ENCODE measurements around the gene GLDC. TPM values are rescaled to one million over a fixed set of nuclear protein-coding genes. Genes with fewer than 3 reads are reported as not detected.

GLDC gene
- total RNA-seq, 1 experiment from 2014 or later: 145 TPM

- no peak for DNase-seq (ENCODE audit: low spot score)
- no peaks in the 10 kb centered on the region for H3K27me3 Mint-ChIP-seq (ENCODE audit: low read depth)
- no peak overlapping the region for H3K4me3 Mint-ChIP-seq
- no peaks in the 10 kb centered on the region for H3K4me1 Mint-ChIP-seq
- H3K27ac Mint-ChIP-seq: peak overlapping the region; percentile 19; the same call in 1 of the 2 replicates
- TF ChIP-seq CTCF (IDR thresholded peaks at IDR 0.05) (no peak), NFYB (CRISPR knock-in tag; conservative IDR thresholded peaks at IDR 0.05; ENCODE audit: low read depth) (no peak), ATF3 (CRISPR knock-in tag; conservative IDR thresholded peaks at IDR 0.05) (no peak), MXD4 (CRISPR knock-in tag; IDR thresholded peaks at IDR 0.05; ENCODE audit: borderline replicate concordance) (no peak), SOX15 (CRISPR knock-in tag; IDR thresholded peaks at IDR 0.05) (no peak), TCF7 (CRISPR knock-in tag; IDR thresholded peaks at IDR 0.05; ENCODE audit: low read depth) (no peak), TEAD4 (CRISPR knock-in tag; IDR thresholded peaks at IDR 0.05) (no peak), CREB1 (CRISPR knock-in tag; IDR thresholded peaks at IDR 0.05) (no peak), NFE2L1 (CRISPR knock-in tag; IDR thresholded peaks at IDR 0.05) (no peak), CREM (CRISPR knock-in tag; IDR thresholded peaks at IDR 0.05) (no peak), SMAD4 (CRISPR knock-in tag; IDR thresholded peaks at IDR 0.05) (no peak), TEAD1 (CRISPR knock-in tag; IDR thresholded peaks at IDR 0.05) (no peak)
- TF ChIP-seq, protein P1, sequence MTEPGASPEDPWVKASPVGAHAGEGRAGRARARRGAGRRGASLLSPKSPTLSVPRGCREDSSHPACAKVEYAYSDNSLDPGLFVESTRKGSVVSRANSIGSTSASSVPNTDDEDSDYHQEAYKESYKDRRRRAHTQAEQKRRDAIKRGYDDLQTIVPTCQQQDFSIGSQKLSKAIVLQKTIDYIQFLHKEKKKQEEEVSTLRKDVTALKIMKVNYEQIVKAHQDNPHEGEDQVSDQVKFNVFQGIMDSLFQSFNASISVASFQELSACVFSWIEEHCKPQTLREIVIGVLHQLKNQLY (CRISPR knock-in tag; IDR thresholded peaks at IDR 0.05): no peak
- TF ChIP-seq, protein P2, sequence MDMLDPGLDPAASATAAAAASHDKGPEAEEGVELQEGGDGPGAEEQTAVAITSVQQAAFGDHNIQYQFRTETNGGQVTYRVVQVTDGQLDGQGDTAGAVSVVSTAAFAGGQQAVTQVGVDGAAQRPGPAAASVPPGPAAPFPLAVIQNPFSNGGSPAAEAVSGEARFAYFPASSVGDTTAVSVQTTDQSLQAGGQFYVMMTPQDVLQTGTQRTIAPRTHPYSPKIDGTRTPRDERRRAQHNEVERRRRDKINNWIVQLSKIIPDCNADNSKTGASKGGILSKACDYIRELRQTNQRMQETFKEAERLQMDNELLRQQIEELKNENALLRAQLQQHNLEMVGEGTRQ (CRISPR knock-in tag; IDR thresholded peaks at IDR 0.05): no peak
- TF ChIP-seq, protein P3, sequence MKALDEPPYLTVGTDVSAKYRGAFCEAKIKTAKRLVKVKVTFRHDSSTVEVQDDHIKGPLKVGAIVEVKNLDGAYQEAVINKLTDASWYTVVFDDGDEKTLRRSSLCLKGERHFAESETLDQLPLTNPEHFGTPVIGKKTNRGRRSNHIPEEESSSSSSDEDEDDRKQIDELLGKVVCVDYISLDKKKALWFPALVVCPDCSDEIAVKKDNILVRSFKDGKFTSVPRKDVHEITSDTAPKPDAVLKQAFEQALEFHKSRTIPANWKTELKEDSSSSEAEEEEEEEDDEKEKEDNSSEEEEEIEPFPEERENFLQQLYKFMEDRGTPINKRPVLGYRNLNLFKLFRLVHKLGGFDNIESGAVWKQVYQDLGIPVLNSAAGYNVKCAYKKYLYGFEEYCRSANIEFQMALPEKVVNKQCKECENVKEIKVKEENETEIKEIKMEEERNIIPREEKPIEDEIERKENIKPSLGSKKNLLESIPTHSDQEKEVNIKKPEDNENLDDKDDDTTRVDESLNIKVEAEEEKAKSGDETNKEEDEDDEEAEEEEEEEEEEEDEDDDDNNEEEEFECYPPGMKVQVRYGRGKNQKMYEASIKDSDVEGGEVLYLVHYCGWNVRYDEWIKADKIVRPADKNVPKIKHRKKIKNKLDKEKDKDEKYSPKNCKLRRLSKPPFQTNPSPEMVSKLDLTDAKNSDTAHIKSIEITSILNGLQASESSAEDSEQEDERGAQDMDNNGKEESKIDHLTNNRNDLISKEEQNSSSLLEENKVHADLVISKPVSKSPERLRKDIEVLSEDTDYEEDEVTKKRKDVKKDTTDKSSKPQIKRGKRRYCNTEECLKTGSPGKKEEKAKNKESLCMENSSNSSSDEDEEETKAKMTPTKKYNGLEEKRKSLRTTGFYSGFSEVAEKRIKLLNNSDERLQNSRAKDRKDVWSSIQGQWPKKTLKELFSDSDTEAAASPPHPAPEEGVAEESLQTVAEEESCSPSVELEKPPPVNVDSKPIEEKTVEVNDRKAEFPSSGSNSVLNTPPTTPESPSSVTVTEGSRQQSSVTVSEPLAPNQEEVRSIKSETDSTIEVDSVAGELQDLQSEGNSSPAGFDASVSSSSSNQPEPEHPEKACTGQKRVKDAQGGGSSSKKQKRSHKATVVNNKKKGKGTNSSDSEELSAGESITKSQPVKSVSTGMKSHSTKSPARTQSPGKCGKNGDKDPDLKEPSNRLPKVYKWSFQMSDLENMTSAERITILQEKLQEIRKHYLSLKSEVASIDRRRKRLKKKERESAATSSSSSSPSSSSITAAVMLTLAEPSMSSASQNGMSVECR (CRISPR knock-in tag; IDR thresholded peaks at IDR 0.05; ENCODE audit: borderline replicate concordance): no peak
- POLR2A ChIA-PET: no interaction called here
- ATAC-seq: no peak
- no peaks in the 10 kb centered on the region for H3K9me3 Mint-ChIP-seq
- CTCF ChIA-PET: no interaction called here
- peaks cover 44% of the 10 kb centered on the region for H3K36me3 Mint-ChIP-seq
Observed at GRCh38 chr9:6611865-6612264, 33.7 kb downstream of the GLDC start.

- Mint-ChIP-seq H3K9me3 (no peaks in the 10 kb centered on the region), H3K4me1 (no peaks in the 10 kb centered on the region), H3K27ac (no peak overlapping the region; the same call in 1 of the 2 replicates), H3K27me3 (ENCODE audit: low read depth) (no peaks in the 10 kb centered on the region), H3K36me3 (peaks cover 56% of the 10 kb centered on the region), H3K4me3 (no peak overlapping the region)
- POLR2A ChIA-PET: no interaction called here
- DNase-seq (ENCODE audit: low spot score): no peak
- CTCF ChIA-PET: no interaction called here
- ATAC-seq: no peak
- TF ChIP-seq GTF2I (CRISPR knock-in tag; conservative IDR thresholded peaks at IDR 0.05): no peak
- TF ChIP-seq, protein P2 (CRISPR knock-in tag; IDR thresholded peaks at IDR 0.05): no peak
- no peak for TF ChIP-seq MYBL2 (CRISPR knock-in tag; IDR thresholded peaks at IDR 0.05)
- TF ChIP-seq HMGA2 (CRISPR knock-in tag; IDR thresholded peaks at IDR 0.05): no peak
- no peak for TF ChIP-seq NR2C2 (CRISPR knock-in tag; IDR thresholded peaks at IDR 0.05)
- TF ChIP-seq ZNF232 (CRISPR knock-in tag; IDR thresholded peaks at IDR 0.05): no peak
- TF ChIP-seq, protein P4, sequence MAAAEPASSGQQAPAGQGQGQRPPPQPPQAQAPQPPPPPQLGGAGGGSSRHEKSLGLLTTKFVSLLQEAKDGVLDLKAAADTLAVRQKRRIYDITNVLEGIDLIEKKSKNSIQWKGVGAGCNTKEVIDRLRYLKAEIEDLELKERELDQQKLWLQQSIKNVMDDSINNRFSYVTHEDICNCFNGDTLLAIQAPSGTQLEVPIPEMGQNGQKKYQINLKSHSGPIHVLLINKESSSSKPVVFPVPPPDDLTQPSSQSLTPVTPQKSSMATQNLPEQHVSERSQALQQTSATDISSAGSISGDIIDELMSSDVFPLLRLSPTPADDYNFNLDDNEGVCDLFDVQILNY (CRISPR knock-in tag; IDR thresholded peaks at IDR 0.05): no peak
- TF ChIP-seq E2F4 (CRISPR knock-in tag; IDR thresholded peaks at IDR 0.05; ENCODE audit: borderline replicate concordance, low read depth): no peak
- TF ChIP-seq ZNF671 (CRISPR knock-in tag; IDR thresholded peaks at IDR 0.05): no peak
- TF ChIP-seq OVOL2 (CRISPR knock-in tag; IDR thresholded peaks at IDR 0.05; ENCODE audit: borderline replicate concordance): no peak
- no peak for TF ChIP-seq ATF2 (CRISPR knock-in tag; IDR thresholded peaks at IDR 0.05; ENCODE audit: borderline replicate concordance, low read depth)
Observed at GRCh38 chr9:6610073-6610472, 35.5 kb downstream of the GLDC start.

All from WTC11 (cell line).